ENCODE results near the gene CYP4B1.

Gene CYP4B1

DNA sequence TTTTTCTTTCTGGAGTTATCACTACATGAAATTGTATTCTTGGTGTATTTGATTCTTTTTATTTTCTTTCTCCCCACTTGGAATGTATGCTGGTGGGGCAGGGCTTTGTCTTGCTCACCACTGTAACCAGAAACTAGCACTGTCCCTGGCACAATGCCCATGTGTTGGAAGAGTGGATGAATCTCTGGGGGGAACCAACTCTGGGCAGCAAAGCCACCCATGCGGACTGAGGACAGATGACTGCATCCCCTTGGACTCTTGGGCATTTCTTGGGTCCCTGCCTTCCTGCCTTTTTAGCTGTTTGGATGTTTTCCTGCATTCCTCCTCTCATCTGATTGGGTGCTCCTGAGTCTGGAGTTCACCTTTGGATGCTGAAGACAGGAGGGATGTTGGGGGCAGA lies 6.1 kb downstream of the CYP4B1 start:
- H3K9me3 Mint-ChIP-seq: no peaks in the 10 kb centered on the region
- no peak for DNase-seq
- H3K4me1 Mint-ChIP-seq (ENCODE audit: low read depth): no peaks in the 10 kb centered on the region
- H3K4me3 Mint-ChIP-seq: no peak overlapping the region
- no peak overlapping the region for H3K27ac Mint-ChIP-seq
- H3K27me3 Mint-ChIP-seq: peaks cover 10% of the 10 kb centered on the region
- H3K36me3 Mint-ChIP-seq (ENCODE audit: low read depth): no peaks in the 10 kb centered on the region

DNA sequence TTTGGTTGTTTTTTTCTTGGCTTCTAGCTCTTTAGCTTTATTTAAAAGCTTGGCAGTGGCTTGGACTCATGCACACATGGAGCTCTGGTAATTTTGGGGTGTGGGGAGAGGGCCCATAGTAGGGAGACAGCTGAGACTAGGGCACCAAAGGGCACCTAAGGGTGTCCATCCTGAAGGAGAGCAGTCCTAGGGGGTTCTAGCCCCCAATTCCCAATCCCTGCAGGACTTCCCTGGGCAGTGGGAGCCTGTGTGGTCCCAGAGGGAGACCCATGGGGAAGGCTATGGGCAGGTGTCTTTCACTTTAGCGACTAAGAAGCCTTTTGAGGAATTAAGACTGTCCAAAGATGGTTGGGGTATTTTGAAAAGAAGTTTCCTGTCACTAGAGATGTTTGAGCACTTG lies 6.9 kb downstream of the CYP4B1 start:
- no peak overlapping the region for H3K27ac Mint-ChIP-seq
- no peaks in the 10 kb centered on the region for H3K36me3 Mint-ChIP-seq (ENCODE audit: low read depth)
- H3K27me3 Mint-ChIP-seq: peaks cover 10% of the 10 kb centered on the region
- H3K4me1 Mint-ChIP-seq (ENCODE audit: low read depth): no peaks in the 10 kb centered on the region
- H3K4me3 Mint-ChIP-seq: no peak overlapping the region
- DNase-seq: no peak
- H3K9me3 Mint-ChIP-seq: no peaks in the 10 kb centered on the region

DNA sequence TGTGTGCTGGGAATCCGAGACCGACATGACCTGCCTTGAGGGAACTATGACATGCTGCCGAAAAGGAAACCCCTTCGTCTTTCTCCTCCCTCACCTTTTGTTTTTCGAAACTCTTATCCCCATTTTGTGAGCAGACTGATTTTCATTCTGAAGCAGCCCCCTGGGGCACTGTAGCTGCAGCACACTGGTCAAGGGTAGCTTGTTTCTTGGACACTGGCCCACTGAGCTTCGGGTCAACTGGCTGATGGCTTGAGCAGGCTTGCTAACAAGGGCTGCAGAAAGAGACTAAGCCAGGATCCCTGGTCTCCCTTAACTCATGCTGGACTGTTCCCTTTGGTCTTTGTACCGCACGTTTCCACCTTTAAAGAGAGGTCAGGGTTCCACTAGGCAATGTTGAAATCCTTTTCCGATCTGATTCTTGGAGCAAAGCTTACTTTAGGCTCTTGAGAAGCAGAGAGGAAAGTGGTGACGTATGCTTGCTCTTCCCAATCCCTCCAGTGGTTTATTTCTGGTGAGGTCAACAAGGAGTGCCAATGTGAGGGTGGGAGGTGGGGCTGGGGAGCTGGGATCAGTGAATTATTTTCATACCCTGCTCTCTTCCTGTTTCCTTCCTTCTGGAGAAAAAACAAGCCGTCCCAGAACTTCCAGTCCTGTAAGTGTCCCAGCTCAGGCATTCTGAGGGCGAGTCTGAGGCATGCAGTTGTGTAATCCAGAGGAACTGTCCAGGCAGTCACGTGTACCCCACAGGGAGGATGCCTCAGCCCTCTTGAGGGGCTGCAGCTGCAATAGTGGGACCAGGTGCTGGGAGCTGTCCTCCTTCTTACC lies 7.6 kb downstream of the CYP4B1 start:
- Mint-ChIP-seq H3K27me3 (peaks cover 8% of the 10 kb centered on the region), H3K27ac (no peak overlapping the region), H3K4me3 (no peak overlapping the region), H3K4me1 (ENCODE audit: low read depth) (no peaks in the 10 kb centered on the region), H3K9me3 (no peaks in the 10 kb centered on the region), H3K36me3 (ENCODE audit: low read depth) (no peaks in the 10 kb centered on the region)
- DNase-seq: no peak

DNA sequence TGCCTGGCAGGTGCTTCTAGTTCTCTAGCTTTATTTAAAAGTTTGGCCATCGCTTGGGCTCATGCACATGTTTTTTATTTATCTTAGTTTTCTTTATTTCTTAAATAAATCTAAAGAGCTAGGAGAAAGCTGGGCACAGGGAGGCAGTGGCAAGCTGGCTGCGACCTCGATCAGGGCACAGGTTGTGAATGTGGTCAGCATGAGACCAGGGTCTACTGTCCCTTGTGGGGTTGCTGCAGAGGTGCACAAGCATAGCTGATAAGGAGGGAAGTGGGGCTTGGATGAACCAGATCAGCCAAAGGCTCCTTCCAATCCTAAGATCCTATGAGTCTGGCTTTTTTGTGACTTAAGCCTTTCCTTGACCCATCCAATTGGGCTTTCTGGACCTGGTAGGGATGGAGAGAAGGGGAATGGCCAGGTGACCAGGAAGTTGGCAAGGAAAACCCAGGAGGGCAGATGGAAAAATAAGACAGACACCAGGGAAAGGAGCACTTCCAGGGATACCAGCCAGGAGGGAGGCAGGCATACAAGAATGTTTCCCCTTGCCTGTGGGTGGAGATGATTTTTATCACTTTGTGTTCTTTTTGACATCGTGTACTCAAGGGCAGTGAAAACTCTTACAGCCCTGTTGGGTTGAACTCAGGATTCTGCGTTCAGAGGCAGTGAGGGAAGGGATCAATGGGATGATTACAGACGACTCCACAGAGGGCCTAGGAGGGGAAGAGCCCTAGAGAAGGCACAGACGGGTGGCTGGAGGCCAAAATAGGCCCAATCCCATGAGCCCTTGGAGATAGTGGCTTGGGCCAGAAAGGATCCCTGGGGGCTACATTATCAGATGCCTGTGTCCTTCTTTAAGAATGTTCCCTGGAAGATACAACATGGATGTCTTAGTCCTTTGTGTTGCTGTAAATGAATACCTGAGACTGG lies 8.5 kb downstream of the CYP4B1 start:
- Mint-ChIP-seq H3K27ac (no peak overlapping the region), H3K27me3 (peaks cover 8% of the 10 kb centered on the region), H3K9me3 (no peaks in the 10 kb centered on the region), H3K4me1 (ENCODE audit: low read depth) (no peaks in the 10 kb centered on the region), H3K4me3 (no peak overlapping the region), H3K36me3 (ENCODE audit: low read depth) (no peaks in the 10 kb centered on the region)
- no peak for DNase-seq

DNA sequence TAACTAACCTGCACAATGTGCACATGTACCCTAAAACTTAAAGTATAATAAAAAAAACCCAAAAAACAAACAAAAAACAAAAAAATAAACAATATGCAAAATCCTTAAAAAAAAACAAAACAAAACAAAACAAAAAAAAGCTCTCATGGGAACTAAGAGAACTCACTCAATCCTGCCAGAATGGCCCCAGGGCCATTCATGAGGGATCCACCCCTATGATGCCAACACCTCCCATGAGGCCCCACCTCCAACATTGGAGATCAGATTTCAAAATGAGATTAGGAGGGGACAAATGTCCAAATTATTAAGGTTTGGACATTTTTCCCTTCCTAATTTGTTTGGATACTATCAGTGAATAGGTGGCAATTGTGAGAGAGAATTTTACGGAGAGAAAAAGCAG lies 10.2 kb downstream of the CYP4B1 start:
- DNase-seq: no peak

DNA sequence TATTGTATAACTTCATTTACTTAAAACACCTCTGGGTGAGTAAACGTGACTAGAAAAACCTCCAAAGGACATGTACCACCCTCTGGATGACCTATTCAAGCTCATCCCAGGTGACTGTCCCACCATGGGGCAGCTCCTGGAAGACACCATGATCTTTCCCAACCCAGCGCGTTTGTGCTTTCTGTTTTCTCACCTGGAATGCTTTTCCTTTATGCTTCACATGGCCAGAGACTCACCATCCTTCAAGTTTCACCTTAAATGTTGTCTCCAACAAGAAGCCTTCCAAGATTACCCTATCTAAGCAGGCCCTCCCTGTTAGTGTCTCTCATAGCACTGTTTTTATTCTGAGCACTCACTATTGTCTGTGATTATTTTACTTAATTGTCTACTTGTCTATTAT lies 11.1 kb downstream of the CYP4B1 start:
- DNase-seq: no peak
- Mint-ChIP-seq H3K27me3 (peaks cover 8% of the 10 kb centered on the region), H3K27ac (no peak overlapping the region), H3K9me3 (no peaks in the 10 kb centered on the region), H3K36me3 (ENCODE audit: low read depth) (no peaks in the 10 kb centered on the region), H3K4me1 (ENCODE audit: low read depth) (no peaks in the 10 kb centered on the region), H3K4me3 (no peak overlapping the region)

More for the DNA sequence above, 10.2 kb downstream of the CYP4B1 start:
- H3K4me3 Mint-ChIP-seq: no peak overlapping the region
- peaks cover 8% of the 10 kb centered on the region for H3K27me3 Mint-ChIP-seq
- no peaks in the 10 kb centered on the region for H3K36me3 Mint-ChIP-seq (ENCODE audit: low read depth)
- H3K4me1 Mint-ChIP-seq (ENCODE audit: low read depth): no peaks in the 10 kb centered on the region
- H3K27ac Mint-ChIP-seq: no peak overlapping the region
- H3K9me3 Mint-ChIP-seq: no peaks in the 10 kb centered on the region

DNA sequence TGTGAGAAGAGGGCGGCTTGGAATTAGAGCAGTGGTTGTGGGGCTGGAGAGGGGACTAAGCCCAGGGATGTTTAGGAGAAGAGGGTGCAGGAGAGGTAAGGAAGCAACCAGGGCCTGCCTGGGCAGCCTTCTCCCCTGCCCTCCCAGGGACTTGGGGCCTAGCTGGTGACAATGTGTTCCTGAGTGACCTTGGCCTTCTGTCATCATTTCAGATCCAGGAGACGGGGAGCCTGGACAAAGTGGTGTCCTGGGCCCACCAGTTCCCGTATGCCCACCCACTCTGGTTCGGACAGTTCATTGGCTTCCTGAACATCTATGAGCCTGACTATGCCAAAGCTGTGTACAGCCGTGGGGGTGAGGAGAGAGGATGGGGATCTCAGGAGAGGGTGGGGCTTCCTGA lies 11.8 kb downstream of the CYP4B1 start:
- H3K27me3 Mint-ChIP-seq: peaks cover 8% of the 10 kb centered on the region
- no peaks in the 10 kb centered on the region for H3K9me3 Mint-ChIP-seq
- H3K36me3 Mint-ChIP-seq (ENCODE audit: low read depth): no peaks in the 10 kb centered on the region
- no peak overlapping the region for H3K27ac Mint-ChIP-seq
- no peaks in the 10 kb centered on the region for H3K4me1 Mint-ChIP-seq (ENCODE audit: low read depth)
- DNase-seq: no peak
- H3K4me3 Mint-ChIP-seq: no peak overlapping the region

DNA sequence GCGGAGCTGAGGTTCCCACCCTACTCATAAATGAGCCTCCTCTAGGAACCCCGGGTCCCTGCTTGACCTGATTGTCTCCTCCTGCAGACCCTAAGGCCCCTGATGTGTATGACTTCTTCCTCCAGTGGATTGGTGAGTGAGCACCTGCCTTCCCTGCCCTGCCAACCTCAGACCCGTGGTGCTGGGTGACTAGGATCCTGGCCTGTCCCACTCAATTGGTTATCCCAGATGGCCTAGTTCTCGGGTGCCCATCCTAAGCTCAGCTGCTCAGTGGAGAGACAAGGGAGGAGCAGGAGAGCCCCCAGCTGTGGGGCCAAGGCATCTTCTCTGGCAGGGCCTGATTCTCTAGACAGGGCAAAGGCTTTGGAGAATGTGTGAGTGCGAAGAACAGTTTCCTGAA lies 12.2 kb downstream of the CYP4B1 start:
- Mint-ChIP-seq H3K9me3 (no peaks in the 10 kb centered on the region), H3K4me1 (ENCODE audit: low read depth) (no peaks in the 10 kb centered on the region), H3K4me3 (no peak overlapping the region), H3K27ac (no peak overlapping the region), H3K36me3 (ENCODE audit: low read depth) (no peaks in the 10 kb centered on the region), H3K27me3 (peaks cover 8% of the 10 kb centered on the region)
- DNase-seq: no peak

DNA sequence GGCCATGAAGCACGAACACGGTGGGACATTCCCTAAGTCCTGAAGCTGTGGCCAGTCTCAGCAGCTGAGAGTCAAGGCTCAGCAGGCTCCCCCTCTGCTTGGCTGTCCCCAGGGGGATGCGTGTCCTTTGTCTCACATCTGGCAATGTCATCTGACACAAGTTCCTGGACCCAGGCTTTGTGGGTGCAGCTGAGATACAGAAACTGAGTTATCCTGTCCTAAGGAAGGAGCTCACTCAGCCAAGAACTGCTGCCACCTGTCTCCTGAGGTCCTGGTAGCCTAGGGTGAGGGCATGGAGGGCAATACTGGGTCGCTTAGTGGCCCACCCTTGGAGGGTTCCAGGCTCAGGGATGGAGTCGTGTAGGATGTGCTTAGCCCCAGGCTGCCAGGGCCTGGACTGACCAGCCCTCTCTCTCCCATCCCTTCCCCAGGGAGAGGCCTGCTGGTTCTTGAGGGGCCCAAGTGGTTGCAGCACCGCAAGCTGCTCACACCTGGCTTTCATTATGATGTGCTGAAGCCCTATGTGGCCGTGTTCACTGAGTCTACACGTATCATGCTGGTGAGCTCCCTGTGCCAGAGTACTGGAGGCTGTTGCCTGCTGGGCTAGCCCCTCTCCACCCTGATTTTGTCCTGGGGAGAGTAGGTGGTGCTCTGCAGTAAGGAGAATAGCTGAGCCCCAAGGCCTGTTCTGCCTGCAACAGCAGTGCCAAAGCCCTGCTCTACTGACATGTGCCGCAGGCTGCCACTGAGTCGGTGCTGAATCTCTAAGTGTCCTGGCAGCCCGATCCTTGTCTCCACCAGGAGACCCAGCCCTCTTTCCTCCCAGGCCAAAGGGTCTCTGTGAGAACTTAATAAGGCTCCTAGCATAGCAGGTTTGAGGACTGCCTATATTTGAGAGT lies 13.5 kb downstream of the CYP4B1 start:
- Mint-ChIP-seq H3K27me3 (peaks cover 6% of the 10 kb centered on the region), H3K4me3 (no peak overlapping the region)

DNA sequence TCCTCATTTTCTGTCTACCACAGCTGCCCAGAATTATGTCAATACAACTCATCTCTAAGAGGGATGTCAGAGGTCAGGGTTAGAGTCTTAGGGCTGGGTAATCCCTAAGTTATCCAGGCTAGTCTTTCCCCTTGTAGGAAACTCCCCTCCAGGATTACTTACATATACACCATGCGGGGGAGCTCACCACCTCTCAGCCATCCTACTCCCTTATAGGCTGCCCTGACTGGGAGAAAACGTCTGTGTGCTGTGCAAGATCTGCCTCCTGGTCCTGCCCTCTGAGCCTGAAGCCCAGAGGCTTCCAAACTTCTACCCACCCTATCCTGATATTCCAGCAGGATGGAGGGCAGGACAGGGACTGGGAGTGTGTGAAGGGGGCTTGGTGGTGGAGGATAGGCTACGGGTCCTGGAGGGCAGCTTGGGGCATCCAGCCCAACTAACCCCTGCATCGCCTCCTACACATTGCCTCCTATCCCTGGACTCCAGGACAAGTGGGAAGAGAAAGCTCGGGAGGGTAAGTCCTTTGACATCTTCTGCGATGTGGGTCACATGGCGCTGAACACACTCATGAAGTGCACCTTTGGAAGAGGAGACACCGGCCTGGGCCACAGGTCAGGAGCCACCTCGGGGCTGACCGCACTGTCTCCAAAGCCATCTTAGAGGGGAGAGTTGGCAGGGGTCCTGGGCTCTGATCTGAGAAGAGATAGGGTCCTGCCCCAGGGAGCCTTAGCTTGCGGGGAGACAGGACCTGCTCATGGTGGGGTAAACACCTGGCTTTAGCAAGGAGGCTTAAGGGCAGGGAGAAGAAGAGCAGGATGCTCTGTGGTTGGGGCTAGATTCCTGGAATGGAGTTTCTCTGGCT lies 14.4 kb downstream of the CYP4B1 start:
- Mint-ChIP-seq H3K9me3 (no peaks in the 10 kb centered on the region), H3K4me1 (ENCODE audit: low read depth) (no peaks in the 10 kb centered on the region), H3K4me3 (no peak overlapping the region), H3K27me3 (no peaks in the 10 kb centered on the region), H3K27ac (no peak overlapping the region), H3K36me3 (ENCODE audit: low read depth) (no peaks in the 10 kb centered on the region)
- no peak for DNase-seq

More for the DNA sequence above, 13.5 kb downstream of the CYP4B1 start:
- no peak for DNase-seq
- H3K27ac Mint-ChIP-seq: no peak overlapping the region
- H3K36me3 Mint-ChIP-seq (ENCODE audit: low read depth): no peaks in the 10 kb centered on the region
- no peaks in the 10 kb centered on the region for H3K9me3 Mint-ChIP-seq
- H3K4me1 Mint-ChIP-seq (ENCODE audit: low read depth): no peaks in the 10 kb centered on the region

DNA sequence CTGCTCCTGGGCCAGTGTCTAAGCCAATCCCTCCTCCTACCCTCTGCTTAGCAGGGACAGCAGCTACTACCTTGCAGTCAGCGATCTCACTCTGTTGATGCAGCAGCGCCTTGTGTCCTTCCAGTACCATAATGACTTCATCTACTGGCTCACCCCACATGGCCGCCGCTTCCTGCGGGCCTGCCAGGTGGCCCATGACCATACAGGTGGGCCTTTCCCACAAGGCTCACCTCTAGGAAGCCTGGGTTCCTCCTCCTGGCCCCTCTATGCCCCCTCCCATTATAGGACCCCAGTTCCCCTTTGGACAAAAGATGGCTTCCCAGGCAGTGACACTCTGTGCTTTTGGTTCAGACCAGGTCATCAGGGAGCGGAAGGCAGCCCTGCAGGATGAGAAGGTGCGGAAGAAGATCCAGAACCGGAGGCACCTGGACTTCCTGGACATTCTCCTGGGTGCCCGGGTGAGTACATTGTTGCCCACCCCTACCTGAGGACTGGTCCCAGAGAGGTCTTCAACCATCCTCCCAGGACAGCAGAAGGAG lies 15.1 kb downstream of the CYP4B1 start:
- DNase-seq: no peak
- no peaks in the 10 kb centered on the region for H3K9me3 Mint-ChIP-seq
- no peak overlapping the region for H3K4me3 Mint-ChIP-seq
- no peak overlapping the region for H3K27ac Mint-ChIP-seq
- H3K4me1 Mint-ChIP-seq (ENCODE audit: low read depth): no peaks in the 10 kb centered on the region
- no peaks in the 10 kb centered on the region for H3K36me3 Mint-ChIP-seq (ENCODE audit: low read depth)
- H3K27me3 Mint-ChIP-seq: no peaks in the 10 kb centered on the region

DNA sequence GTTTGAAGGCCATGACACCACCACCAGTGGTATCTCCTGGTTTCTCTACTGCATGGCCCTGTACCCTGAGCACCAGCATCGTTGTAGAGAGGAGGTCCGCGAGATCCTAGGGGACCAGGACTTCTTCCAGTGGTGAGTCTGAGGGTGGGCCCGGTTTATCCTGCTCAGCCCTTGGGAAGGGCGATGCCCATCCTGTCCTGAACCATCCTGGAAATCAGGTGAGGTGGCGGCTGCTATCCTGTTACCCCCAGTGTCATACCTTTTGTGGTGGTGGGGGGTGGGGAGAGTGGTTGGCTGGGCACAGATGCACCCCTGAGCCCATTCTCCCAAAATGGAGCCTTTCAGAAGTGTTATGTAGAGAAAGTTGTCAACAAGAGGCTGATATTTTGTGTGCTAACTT lies 16.3 kb downstream of the CYP4B1 start:
- Mint-ChIP-seq H3K36me3 (ENCODE audit: low read depth) (no peaks in the 10 kb centered on the region), H3K4me1 (ENCODE audit: low read depth) (no peaks in the 10 kb centered on the region), H3K27ac (no peak overlapping the region), H3K4me3 (no peak overlapping the region), H3K27me3 (peaks cover 9% of the 10 kb centered on the region), H3K9me3 (no peaks in the 10 kb centered on the region)
- no peak for DNase-seq

DNA sequence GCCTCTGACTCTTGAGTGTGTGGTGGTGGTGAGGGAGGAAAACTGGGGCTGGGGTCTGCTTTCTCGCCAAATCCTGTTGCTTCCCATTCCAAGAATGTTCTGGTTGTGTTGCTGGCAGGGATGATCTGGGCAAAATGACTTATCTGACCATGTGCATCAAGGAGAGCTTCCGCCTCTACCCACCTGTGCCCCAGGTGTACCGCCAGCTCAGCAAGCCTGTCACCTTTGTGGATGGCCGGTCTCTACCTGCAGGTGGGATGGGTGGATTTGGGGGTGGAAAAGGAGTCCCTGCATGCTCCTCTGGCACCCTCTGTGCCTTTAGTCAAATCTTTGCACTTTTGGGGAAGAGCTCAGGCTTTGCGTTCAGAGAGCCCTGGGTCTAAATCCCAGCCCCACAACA lies 18.1 kb downstream of the CYP4B1 start:
- Mint-ChIP-seq H3K4me1 (ENCODE audit: low read depth) (no peaks in the 10 kb centered on the region), H3K27ac (no peak overlapping the region), H3K27me3 (peaks cover 13% of the 10 kb centered on the region), H3K36me3 (ENCODE audit: low read depth) (no peaks in the 10 kb centered on the region), H3K4me3 (no peak overlapping the region), H3K9me3 (no peaks in the 10 kb centered on the region)
- DNase-seq: no peak

Measured in activated T-cell treated with anti-CD3 and anti-CD28 coated beads, Interleukin-2, amount 50 U/mL, for 24 hours (primary cell).